HEK293T (cell line): ENCODE results near the gene RGS7.

Experiments used
- CTCF ChIA-PET: fragments of 350-600 bp; formaldehyde crosslinking; extraction: SDS; loops from one replicate; lab custom pipeline; 2021; ENCODE audit warnings: antibody characterized with exemption, inconsistent platforms; lab: Yijun Ruan, JAX
- POLR2A ChIA-PET: fragments of 350-600 bp; formaldehyde crosslinking; extraction: SDS; loops from one replicate; lab custom pipeline; 2020; ENCODE audit warnings: antibody characterized with exemption, inconsistent platforms; lab: Yijun Ruan, JAX
- DNase-seq: peaks from one replicate; pipeline ENCODE4 v3.0.0; 2012; ENCODE audit warnings: mixed read lengths; ENCODE audit errors: extremely low spot score
- ARNT ChIP-seq: fragments of 450-650 bp; IDR thresholded peaks from 2 replicates; pipeline ENCODE4 v1.6.1; 2017; ENCODE audit warnings: mild to moderate bottlenecking
- BHLHE40 ChIP-seq: fragments of 450-650 bp; IDR thresholded peaks from 2 replicates; pipeline ENCODE4 v1.6.1; 2016; ENCODE audit warnings: mild to moderate bottlenecking, moderate library complexity, borderline replicate concordance
- CTBP1 ChIP-seq: fragments of 450-650 bp; IDR thresholded peaks from 2 replicates; pipeline ENCODE4 v1.6.1; 2016; ENCODE audit warnings: borderline replicate concordance
- ELF4 ChIP-seq: fragments of 450-650 bp; IDR thresholded peaks from 2 replicates; pipeline ENCODE4 v1.6.1; 2017; ENCODE audit warnings: antibody characterized with exemption
- FOXA1 ChIP-seq: fragments of 450-650 bp; IDR thresholded peaks from 2 replicates; pipeline ENCODE4 v1.6.1; 2016; ENCODE audit warnings: mild to moderate bottlenecking
- FOXK2 ChIP-seq: fragments of 450-650 bp; IDR thresholded peaks from 2 replicates; pipeline ENCODE4 v1.6.1; 2016; ENCODE audit warnings: mild to moderate bottlenecking
- FOXM1 ChIP-seq: fragments of 450-650 bp; IDR thresholded peaks from 2 replicates; pipeline ENCODE4 v1.6.1; 2017; ENCODE audit warnings: mild to moderate bottlenecking, borderline replicate concordance
- HDGF ChIP-seq: fragments of 450-650 bp; IDR thresholded peaks from 2 replicates; pipeline ENCODE4 v1.6.1; 2017; ENCODE audit warnings: antibody characterized with exemption, borderline replicate concordance
- L3MBTL2 ChIP-seq: fragments of 450-650 bp; conservative IDR thresholded peaks from 2 replicates; pipeline ENCODE4 v1.6.1; 2016; ENCODE audit warnings: mild to moderate bottlenecking
- LEF1 ChIP-seq: fragments of 450-650 bp; IDR thresholded peaks from 2 replicates; pipeline ENCODE4 v1.6.1; 2017; ENCODE audit warnings: mild to moderate bottlenecking, borderline replicate concordance
- NFRKB ChIP-seq: fragments of 450-650 bp; IDR thresholded peaks from 2 replicates; pipeline ENCODE4 v1.6.1; 2016; ENCODE audit warnings: mild to moderate bottlenecking, moderate library complexity
- SP1 ChIP-seq: fragments of 450-650 bp; IDR thresholded peaks from 2 replicates; pipeline ENCODE4 v1.6.1; 2017
- SUZ12 ChIP-seq: fragments of 450-650 bp; IDR thresholded peaks from 2 replicates; pipeline ENCODE4 v1.6.1; 2016; ENCODE audit warnings: mild to moderate bottlenecking
- TARDBP ChIP-seq: fragments of 450-650 bp; IDR thresholded peaks from 2 replicates; pipeline ENCODE4 v1.6.1; 2016
- ZNF384 ChIP-seq: fragments of 450-650 bp; IDR thresholded peaks from 2 replicates; pipeline ENCODE4 v1.6.1; 2016
- TF ChIP-seq, protein P1 (sequence below): fragments of 450-650 bp; IDR thresholded peaks from 2 replicates; pipeline ENCODE4 v1.6.1; 2016

RGS7 gene

DNA sequence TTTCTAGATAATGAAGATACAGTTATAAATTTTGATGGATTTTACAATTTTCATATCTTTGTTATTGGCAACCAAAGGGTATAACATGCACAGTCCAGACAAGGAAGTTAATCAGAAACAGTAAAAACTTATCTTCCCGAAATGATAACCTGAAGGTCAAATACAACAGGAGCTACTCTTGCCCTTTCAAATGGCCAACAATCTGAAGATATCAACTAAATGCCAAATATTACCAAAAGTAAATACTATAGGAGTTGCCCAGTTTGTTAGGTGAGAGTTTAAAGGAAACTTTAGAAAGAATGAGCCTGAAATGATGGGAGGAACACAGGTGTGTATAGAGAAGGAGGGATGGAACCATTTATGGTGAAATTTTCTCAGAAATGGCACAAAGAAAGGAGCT, 153.2 kb downstream of the RGS7 start:
- no peak for DNase-seq
- POLR2A ChIA-PET = no interaction called here

DNA sequence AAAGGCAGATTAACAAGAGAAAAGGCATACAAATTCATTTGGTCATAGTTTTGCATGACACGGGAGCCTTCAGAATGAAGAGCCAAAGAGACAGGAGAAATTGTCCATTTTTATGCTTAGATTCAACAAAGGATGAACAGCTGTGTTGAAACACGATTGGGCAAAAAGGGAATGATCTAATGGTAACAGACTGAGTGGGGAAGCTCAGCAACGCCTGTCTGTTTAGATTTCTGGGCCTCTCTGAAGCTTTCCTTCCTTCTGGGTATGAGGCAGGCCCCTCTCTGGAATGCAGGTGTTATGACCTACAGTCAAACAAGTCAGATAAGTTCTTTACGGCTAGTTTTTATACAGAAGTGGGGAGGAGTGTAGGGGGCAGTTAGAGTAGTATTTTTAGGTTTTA, 154.6 kb downstream of the RGS7 start:
- CTCF ChIA-PET = no interaction called here
- POLR2A ChIA-PET = no interaction called here
- DNase-seq = no peak
- no peak for TF ChIP-seq L3MBTL2
- no peak for TF ChIP-seq CTBP1

More for the DNA sequence above, 153.2 kb downstream of the RGS7 start:
- CTCF ChIA-PET = no interaction called here
- TF ChIP-seq FOXK2 (no peak), ARNT (no peak), NFRKB (no peak), HDGF (no peak), BHLHE40 (no peak), FOXM1 (no peak), CTBP1 (no peak), FOXA1 (no peak), TARDBP (no peak), ELF4 (no peak), L3MBTL2 (no peak), ZNF384 (no peak), SP1 (no peak), SUZ12 (no peak), LEF1 (no peak)
- TF ChIP-seq, protein P1, sequence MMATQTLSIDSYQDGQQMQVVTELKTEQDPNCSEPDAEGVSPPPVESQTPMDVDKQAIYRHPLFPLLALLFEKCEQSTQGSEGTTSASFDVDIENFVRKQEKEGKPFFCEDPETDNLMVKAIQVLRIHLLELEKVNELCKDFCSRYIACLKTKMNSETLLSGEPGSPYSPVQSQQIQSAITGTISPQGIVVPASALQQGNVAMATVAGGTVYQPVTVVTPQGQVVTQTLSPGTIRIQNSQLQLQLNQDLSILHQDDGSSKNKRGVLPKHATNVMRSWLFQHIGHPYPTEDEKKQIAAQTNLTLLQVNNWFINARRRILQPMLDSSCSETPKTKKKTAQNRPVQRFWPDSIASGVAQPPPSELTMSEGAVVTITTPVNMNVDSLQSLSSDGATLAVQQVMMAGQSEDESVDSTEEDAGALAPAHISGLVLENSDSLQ = no peak

DNA sequence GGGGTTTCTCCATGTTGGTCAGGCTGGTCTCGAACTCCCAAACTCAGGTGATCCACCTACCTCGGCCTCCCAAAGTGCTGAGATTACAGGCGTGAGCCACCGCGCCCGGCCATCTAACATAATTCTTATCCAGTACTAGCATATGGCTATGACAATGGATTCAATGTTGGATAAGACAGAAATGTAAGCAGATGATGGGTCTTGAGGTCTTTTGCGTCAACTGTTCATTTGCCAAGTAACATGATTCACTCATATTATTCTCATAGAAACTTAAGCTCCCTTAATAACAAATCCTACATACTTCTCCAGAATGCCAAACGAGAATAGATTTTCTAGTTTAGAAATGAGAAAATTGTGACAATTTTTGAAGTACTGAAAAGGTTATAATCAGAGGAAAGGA, 170.3 kb downstream of the RGS7 start:
- ChIA-PET CTCF (interaction anchor here (0.7 kb wide), 1 partner anchor 8 kb away, joined by 9 read pairs; no protein-coding TSS in a partner anchor), POLR2A (no interaction called here)
- no peak for DNase-seq
- TF ChIP-seq SP1 (no peak), CTBP1 (no peak), ZNF384 (no peak), ARNT (no peak), HDGF (no peak), FOXK2 (no peak), ELF4 (no peak)
- TF ChIP-seq, protein P1 = no peak

DNA sequence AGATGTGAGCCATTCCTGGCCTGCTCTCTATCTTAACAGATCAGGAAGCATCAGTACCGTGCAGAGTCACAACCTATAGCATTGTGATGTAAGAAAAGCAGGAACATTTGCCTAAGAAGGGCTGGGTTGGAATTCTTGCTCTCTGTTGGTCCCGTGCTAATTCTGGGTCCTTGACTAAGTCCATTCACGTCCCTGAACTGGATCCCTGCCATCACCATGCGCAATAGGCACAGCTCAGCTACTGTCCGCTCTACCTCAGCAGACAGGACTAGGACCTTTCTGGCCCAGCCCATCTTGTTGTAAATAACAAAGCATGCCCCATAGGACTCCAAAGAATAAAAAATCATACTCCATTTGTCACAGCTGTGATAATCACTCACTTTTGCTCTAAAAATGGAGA, 175.0 kb downstream of the RGS7 start:
- ChIA-PET POLR2A (no interaction called here), CTCF (no interaction called here)
- no peak for DNase-seq
- TF ChIP-seq TARDBP = no peak
- TF ChIP-seq ZNF384 = no peak
- TF ChIP-seq LEF1 = no peak
- TF ChIP-seq SUZ12 = no peak
- no peak for TF ChIP-seq L3MBTL2
- no peak for TF ChIP-seq FOXM1
- TF ChIP-seq FOXA1 = no peak
- no peak for TF ChIP-seq HDGF
- no peak for TF ChIP-seq SP1
- no peak for TF ChIP-seq ARNT
- TF ChIP-seq CTBP1 = no peak
- no peak for TF ChIP-seq NFRKB
- TF ChIP-seq BHLHE40 = no peak
- no peak for TF ChIP-seq FOXK2
- TF ChIP-seq ELF4 = no peak
- TF ChIP-seq, protein P1 = no peak

DNA sequence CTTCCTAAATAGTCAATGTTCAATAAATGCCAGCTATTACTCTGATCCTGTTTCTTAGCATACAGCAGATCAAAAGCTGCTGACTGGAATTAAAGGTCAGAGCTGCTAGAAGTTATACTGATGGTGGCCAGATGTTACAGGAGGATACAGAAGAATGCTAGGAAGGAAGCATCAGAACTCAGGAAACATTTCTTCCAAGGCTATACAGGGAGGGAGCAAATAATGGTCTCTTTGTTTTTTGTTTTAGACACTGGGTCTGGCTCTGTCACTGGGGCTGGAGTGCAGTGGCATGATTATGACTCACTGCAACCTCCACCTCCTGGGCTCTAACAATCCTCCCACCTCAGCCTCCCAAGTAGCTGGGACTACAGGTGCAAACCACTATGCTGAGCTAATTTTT, 175.5 kb downstream of the RGS7 start:
- DNase-seq = no peak
- TF ChIP-seq LEF1 = no peak
- no peak for TF ChIP-seq NFRKB
- TF ChIP-seq, protein P1 = no peak
- TF ChIP-seq HDGF = no peak
- TF ChIP-seq FOXK2 = no peak
- no peak for TF ChIP-seq ZNF384
- TF ChIP-seq CTBP1 = no peak
- POLR2A ChIA-PET = no interaction called here
- CTCF ChIA-PET = no interaction called here

DNA sequence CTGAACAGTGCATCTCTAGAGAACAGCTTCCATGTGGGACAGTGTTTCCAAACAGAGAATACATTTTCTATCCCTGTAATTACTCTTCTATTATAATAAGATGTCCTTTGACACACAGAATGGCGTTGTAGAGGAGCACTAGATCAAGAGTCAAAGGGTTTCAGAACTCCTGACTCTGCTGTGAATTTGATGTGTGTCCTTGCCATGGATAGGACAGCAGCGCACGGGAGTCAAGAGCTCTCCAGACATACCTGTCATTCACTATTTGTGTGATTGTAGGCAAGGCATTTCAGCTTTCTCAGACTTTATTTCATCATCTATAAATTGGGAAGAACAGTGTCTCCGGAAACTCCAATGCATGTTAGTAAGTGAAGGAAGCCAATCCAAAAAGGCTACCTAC, 176.4 kb downstream of the RGS7 start:
- no peak for DNase-seq
- TF ChIP-seq TARDBP (no peak), LEF1 (no peak), ARNT (no peak), FOXM1 (no peak), ELF4 (no peak), HDGF (no peak), CTBP1 (no peak), ZNF384 (no peak), L3MBTL2 (no peak)
- TF ChIP-seq, protein P1 = no peak
- ChIA-PET POLR2A (no interaction called here), CTCF (no interaction called here)
